Right forelimb (tissue), 1 donor: ENCODE measurements around the gene S1PR4.
"Not testable (repeated sequence)": the region's sequence is repeated elsewhere in the genome, so short reads cannot be mapped to it uniquely, and the experiment has no call there.

Experiments
- DNase-seq: peaks from one replicate; pipeline ENCODE4 v3.0.0-alpha.2; 2018

The S1PR4 gene

DNA sequence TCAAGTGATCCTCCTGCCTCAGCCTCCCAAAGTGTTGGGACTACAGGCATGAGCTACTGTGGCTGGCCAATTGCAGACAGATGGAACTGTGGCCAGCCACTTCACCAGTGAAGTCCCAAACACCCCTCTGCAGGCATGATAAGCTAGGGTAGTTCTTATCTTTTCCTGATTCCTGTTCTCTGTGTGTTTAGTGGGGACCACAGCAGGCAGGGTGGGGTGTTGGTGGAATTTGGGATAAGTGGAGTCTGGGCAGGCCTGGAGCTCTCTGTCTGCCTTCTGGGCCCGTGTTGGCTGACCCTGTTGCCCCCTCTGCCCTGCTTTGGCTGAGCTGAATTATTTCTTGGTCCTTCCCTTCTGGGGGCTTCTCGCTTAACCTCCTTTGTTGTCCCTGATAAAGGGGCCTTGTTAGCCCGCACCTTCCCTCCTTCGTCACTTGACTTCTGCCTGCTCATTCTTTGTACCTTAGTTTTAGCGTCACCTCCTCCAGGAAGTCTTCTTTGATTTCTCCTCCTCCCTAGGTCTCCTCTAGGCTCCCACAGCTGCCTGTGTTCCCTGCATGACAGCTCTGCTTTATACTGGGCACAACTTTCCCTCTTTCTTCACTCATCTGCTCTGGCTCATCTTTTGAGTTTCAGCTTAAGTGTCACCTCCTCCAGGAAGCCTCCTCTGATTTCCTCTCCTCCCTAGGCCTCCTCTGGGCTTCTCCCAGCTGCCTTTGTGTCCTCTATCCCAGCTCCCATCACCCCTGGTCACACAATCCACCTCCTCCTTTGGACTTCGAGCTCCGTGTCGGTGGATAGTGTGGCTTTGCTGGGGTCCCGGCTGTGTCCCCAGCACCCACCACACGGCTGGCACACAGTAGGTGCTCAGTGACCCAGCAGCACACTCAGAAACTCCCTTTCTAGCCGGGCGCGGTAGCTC, 5.4 kb downstream of the S1PR4 start:
- DNase-seq, result no peak

- DNase-seq, result no peak
Observed at GRCh38 chr19:3184847-3185460, 6.4 kb downstream of the S1PR4 start.

DNA sequence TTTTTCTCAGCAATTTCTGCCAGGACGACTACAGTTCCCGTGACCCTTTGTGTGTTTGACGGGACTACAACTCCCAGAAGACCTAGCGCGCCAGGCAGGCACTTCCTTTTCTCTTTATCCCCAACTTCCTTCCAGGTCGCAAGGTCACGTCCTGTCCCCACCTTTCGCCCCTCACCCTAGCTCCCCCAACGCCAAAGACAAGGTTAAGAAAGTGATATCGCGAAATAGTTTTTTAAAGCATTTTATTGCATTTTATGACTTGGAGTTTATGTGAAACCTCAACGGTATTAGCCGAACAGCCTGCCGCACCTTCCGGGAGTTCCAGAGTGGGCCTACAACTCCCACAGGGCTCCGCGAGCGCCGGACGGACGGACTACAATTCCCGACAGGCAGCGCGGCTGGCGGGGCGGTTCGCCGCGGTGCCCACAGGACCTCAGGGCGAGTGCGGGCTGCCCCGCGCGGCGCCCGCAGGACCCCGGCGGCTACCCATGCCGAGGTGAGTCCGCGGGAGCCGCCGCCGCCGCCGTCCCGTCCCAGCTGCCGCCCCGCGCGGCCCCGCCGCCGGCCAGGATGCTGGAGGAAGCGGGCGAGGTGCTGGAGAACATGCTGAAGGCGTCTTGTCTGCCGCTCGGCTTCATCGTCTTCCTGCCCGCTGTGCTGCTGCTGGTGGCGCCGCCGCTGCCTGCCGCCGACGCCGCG, 7.0 kb downstream of the S1PR4 start, which contains the start of gene NCLN:
Gene NCLN (plus strand): TSS at position 470 of the 699 bp plus-strand sequence. CDS start 101 bp downstream, at position 571.
- DNase-seq, result peak; percentile 98

DNA sequence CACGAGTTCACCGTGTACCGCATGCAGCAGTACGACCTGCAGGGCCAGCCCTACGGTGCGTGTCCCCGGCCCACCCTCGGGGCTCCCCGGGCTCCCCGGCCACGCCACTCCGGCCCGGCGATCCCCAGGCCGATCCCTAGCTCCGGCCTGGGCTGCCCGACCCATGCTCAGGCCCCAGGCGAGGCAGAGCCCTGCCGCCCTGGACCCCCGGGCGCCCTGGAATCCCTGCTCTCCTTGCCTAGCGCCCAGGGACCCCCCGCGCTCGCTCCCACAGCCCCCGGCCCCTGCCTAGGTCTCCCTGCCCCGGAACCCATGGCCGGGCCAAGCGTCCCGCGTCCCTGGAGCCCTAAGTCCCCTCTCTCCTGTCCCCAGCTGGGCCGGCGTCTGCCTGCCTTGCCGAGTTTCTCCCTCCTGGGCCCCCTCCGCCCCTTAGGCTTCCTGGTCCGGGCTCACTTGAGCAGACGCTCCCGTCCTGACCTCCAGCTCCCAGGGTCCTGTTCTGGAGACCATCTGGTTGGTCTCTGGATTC, 7.7 kb downstream of the S1PR4 start:
- DNase-seq, result no peak

DNA sequence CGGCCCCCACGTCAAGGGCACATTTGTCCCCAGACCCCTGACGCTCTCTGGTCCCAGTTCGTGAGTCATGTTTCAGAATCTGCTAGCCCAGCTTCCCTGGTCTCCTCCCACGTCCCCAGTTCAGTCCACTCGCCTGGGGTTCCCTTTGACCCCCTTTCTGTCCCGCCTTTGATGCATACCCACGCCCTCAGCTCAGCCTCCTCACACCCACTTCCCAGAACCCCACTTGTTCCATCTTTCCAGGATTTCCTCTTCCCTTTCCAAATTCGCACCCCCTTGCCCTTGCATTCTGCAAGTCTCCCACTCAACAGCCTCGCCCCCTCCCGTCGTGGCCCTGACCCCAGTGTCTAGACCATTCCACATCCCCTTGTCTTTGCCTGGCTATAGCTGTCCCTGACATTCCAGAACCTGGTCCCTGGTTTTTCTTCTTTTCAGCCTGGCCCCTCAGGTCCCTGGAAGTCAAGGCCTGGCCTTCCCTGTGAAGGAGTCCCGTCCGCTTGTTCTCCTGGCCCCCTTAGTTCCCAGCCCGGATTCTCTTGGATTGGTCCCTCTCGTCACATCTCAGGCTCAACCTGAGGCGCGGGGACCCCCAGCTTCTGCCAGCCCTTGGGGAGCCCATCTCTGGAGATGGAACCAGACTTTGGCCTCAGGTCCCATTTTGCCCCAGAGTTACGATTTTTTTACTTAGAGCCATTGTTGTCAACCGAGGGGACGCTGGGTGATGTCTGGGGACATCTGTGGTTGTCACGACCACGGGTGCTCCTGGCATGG, 8.5 kb downstream of the S1PR4 start:
- no peak for DNase-seq

- no peak for DNase-seq
Observed at GRCh38 chr19:3187662-3188511, 9.3 kb downstream of the S1PR4 start.

- no peak for DNase-seq
Observed at GRCh38 chr19:3188627-3189596, 10.3 kb downstream of the S1PR4 start.

- DNase-seq, result no peak
Observed at GRCh38 chr19:3189702-3190469, 11.3 kb downstream of the S1PR4 start.

- no peak for DNase-seq
Observed at GRCh38 chr19:3190470-3190770, 11.9 kb downstream of the S1PR4 start.

DNA sequence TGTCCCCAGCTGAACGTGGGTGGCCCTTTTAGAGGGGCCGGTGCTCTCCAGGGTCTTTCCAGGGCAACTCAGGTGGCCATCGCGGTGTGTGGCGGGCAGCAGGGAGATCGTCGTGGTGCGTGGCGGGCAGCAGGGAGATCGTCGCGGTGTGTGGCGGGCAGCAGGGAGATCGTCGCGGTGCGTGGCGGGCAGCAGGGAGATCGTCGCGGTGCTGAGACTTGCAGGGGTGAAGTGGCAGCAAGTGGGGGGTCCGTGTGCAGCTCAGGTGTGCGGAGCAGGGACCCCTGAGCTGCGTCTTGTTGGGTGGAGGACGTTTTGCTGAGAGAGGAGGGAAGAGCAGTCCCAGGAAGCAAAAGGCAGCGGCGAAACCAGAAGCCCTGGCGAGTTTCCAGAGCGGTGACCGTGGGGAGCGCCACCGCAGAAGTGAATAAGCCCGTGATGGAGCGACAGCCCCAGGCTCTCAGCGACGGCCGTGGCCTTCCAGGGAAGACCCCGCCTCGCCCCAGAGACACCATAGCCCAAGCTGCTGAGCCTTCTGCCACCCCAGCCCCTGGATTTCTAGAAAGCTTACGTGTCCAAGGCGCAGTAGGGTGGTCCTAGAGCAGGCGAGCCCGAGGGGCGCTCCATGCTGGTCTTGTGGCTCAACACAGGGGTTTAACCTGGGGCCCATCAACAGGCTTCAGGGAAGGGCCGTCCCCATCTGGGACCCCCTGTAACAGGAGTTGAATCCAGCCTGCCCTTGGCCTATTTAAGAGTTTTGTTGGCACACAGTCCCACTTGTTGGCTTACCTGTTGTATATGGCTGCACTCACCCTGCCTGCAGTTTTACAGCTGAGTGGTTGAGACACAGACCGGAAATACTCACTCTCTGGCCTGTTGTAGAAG, 12.6 kb downstream of the S1PR4 start:
- DNase-seq, result no peak

GRCh38 chr19:3191806-3192104, 13.2 kb downstream of the S1PR4 start:
- DNase-seq, result not testable (repeated sequence)

- DNase-seq, result no peak
Observed at GRCh38 chr19:3192228-3192635, 13.7 kb downstream of the S1PR4 start.

- DNase-seq, result no peak
Observed at GRCh38 chr19:3192684-3193083, 14.1 kb downstream of the S1PR4 start.

DNA sequence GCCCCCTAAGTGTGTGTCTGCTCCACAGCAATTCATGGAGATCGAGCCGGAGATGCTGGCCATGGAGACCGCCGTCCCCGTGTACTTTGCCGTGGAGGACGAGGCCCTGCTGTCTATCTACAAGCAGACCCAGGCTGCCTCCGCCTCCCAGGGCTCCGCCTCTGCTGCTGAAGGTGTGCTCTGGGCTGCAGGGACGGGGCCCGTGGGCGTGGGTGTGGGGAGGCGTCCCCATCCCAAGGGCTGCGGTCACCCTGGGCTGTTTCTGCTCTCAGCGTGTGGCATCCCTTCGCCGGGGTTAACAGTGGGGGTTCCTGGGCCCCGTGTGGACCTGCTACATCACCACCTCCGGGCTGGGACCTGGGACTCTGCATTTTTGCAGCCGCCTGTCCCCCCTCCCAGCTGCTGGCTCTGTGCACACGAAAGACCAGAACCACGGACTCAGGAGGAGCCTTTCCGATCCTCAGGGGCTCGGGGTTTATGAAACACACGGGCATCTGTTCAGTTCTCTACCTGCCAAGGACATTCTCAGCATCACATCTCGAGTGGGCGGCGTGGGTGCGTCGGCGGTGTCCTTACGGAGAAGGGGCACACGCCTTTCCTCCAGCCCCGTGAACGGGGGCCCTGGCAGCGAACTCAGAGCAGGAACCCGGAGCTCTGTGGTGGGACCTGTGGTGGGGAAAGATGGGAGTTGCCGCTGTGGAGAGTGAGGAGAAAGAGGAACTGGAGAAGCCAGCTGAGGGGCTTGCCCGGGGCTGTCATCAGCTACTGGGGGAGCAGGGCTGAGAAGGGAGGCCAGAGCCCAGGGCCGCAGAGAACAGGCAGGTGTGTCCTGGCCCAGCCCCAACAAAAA, 14.9 kb downstream of the S1PR4 start:
- DNase-seq, result no peak

GRCh38 chr19:3194106-3195087, 15.8 kb downstream of the S1PR4 start:
- DNase-seq, result no peak
